Measurements from ENCODE around the gene GRM1. TPM values are rescaled to one million over a fixed set of nuclear protein-coding genes. Genes with fewer than 3 reads are reported as not detected.

GRM1 gene
- total RNA-seq, 4 donors from 2014 or later, result under 0.01 TPM; not detected in 2

DNA sequence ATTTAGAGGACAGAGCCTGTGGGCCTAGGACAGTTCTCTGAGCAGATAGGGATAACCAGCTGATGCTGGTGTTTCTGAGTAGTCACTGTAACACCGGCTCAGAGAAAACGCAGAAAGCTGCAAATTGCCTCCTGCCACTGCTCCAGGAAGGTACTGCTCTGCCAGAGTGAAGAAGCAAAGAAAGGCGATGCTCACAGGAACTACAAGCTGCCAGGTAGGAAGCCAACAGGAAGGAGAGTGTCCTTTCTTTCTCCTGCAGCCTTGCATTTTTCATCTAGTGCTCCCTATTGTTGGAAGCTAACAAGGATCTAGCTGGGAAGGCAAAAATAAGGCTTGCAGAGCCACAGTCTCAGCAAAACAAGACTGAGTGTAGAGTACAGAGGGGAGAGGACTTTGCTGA is 444.1 kb downstream of the GRM1 start:
- TF ChIP-seq, protein P1, sequence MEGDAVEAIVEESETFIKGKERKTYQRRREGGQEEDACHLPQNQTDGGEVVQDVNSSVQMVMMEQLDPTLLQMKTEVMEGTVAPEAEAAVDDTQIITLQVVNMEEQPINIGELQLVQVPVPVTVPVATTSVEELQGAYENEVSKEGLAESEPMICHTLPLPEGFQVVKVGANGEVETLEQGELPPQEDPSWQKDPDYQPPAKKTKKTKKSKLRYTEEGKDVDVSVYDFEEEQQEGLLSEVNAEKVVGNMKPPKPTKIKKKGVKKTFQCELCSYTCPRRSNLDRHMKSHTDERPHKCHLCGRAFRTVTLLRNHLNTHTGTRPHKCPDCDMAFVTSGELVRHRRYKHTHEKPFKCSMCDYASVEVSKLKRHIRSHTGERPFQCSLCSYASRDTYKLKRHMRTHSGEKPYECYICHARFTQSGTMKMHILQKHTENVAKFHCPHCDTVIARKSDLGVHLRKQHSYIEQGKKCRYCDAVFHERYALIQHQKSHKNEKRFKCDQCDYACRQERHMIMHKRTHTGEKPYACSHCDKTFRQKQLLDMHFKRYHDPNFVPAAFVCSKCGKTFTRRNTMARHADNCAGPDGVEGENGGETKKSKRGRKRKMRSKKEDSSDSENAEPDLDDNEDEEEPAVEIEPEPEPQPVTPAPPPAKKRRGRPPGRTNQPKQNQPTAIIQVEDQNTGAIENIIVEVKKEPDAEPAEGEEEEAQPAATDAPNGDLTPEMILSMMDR (IDR thresholded peaks at IDR 0.05; ENCODE audit: low read depth), result no peak

DNA sequence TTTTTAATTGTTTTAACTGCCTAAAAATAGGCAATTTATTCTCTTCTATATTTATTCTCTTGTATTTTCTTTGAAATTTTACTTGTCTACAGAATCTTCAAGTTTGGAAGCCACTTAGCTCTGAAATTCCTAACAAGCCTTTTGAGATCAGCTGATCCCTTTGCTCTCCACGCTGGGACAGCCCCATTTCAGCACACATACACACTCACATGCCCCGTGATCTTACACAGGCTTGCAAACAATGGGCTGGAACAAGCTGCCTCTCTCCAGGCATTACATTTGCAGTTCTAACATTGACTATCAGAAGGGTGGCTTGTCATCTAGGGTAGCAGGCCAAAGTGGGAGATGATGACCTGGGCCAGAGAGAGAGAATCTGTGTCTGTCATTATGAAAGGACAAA is 452.7 kb downstream of the GRM1 start:
- TF ChIP-seq, protein P1 (IDR thresholded peaks at IDR 0.05; ENCODE audit: low read depth), result no peak

DNA sequence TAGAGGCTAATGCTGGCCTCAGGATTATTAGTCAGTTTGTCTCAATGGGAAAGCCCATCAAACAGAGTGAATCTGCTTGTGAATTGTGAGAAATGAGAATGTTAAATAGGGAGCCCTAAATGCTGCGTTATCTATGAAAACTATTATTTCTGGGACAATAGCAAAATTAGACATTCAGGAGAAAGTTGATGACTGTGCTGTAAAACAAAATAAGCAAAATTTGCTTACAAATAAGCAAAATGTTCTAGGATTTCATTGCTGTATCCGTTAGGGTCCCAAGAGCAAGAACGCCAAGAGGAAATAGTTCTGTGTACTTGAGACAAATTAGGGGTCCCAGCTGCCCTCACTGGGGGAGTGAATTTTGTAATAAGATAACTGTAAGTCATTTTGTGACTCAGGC is 455.5 kb downstream of the GRM1 start:
- TF ChIP-seq, protein P1 (IDR thresholded peaks at IDR 0.05; ENCODE audit: low read depth), result no peak

Small RNAs within 50 kb of the gene (small RNA-seq; reads per million reads assigned to genes)
- not detected for gene RNA5SP222

Other genes with a start within 250 kb of the GRM1 start
- 10 to 100 TPM in 2 of 4 donors, 1 to 10 TPM in 2; 7.5 to 13.9 (median 9.8) TPM for gene FBXO30, start 214.3 kb upstream of the GRM1 start, total RNA-seq
- gene SHPRH, start 64.7 kb upstream of the GRM1 start, total RNA-seq, result 10 to 100 TPM; 37.7 to 47.9 (median 43.6) TPM